ENCODE results near the gene PARP12.
A peak's percentile ranks its signal among the peaks of the same experiment; 100 is the strongest.
"Not testable (repeated sequence)": the region's sequence is repeated elsewhere in the genome, so short reads cannot be mapped to it uniquely, and the experiment has no call there.

Gene PARP12, protein sequence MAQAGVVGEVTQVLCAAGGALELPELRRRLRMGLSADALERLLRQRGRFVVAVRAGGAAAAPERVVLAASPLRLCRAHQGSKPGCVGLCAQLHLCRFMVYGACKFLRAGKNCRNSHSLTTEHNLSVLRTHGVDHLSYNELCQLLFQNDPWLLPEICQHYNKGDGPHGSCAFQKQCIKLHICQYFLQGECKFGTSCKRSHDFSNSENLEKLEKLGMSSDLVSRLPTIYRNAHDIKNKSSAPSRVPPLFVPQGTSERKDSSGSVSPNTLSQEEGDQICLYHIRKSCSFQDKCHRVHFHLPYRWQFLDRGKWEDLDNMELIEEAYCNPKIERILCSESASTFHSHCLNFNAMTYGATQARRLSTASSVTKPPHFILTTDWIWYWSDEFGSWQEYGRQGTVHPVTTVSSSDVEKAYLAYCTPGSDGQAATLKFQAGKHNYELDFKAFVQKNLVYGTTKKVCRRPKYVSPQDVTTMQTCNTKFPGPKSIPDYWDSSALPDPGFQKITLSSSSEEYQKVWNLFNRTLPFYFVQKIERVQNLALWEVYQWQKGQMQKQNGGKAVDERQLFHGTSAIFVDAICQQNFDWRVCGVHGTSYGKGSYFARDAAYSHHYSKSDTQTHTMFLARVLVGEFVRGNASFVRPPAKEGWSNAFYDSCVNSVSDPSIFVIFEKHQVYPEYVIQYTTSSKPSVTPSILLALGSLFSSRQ

DNA sequence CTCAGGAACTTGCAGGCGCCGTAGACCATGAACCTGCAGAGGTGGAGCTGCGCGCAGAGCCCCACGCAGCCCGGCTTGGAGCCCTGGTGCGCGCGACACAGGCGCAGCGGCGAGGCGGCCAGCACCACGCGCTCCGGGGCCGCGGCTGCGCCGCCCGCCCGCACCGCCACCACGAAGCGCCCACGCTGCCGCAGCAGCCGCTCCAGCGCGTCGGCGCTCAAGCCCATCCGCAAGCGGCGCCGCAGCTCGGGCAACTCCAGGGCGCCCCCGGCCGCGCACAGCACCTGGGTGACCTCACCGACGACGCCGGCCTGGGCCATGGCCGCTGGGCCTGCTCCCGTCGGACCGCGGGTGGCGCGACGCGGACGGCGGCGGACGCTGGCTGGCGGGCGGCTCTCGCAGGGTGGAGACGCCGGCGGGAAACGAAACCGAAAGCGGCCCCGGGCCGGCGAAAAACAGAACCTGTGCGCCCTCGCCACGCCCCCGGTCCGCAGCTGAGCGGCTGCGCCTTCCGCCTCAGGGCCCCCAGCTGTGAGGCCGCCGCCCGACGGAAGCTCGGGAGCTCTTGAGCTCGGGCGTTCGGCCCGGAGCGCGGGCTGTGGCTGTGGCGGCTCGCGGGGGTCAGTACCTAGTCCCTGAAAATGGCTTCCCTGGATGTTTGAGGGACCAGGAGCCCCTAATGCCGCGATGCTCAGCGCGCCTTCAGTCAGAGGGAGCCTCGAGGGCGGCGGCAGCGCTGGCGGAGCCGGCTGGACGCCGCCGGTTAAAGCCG lies at the start of gene PARP12:
Gene PARP12, minus strand, starts transcription at position 424 of the 772 bp plus-strand sequence. Its CDS starts 104 bp downstream, at position 320.
- DNase-seq: peak; percentile 89

DNA sequence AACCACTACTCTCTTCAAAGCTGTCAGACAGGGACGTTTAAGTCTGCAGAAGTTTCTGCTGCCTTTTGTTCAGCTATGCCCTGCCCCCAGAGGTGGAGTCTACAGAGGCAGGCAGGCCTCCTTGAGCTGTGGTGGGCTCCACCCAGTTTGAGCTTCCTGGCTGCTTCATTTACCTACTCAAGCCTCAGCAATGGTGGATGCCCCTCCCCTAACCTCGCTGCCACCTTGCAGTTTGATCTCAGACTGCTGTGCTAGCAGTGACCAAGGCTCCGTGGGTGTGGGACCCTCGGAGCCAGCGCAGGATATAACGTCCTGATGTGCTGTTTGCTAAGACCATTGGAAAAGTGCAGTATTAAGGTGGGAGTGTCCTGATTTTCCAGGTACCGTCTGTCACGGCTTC lies 46.0 kb upstream of the PARP12 start:
- DNase-seq: not testable (repeated sequence)

DNA sequence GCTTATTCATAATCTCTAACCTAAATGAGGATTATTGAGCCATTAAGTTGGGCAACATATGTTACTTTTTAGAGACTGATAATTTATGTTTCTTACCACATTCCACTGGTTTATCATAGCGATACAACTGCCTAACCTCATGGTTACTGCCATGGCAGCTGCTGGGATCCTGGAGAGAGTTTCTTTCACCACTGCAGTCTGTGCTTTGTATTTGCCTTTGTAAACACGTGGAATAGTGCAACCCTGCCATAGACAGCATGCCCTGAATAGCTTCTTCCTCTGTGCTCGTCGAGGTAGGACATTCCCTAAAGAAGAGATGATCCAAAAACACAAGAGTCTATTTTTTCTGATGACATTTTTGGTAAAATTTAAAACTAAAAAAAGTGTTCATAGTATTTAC lies 33.7 kb upstream of the PARP12 start:
- DNase-seq: no peak

DNA sequence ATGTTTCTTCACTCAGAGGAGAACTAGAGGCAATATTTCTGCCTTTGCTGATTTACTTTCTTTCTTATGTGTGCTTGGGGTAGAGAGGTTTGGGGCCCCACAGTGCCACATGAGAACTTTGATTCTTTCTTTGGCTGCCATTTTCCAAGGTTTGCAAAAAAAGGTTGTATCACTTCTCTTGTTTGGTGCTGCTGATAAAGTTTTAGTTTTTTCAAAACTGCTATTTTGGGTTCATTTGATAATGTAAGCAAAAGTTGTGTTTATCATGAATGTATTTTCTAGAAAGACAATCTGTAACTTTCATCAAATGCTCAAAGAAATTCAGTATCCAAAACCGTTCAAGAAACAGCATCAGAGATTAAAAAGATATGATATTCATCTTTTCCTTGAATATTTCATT lies 30.6 kb upstream of the PARP12 start:
- no peak for DNase-seq

DNA sequence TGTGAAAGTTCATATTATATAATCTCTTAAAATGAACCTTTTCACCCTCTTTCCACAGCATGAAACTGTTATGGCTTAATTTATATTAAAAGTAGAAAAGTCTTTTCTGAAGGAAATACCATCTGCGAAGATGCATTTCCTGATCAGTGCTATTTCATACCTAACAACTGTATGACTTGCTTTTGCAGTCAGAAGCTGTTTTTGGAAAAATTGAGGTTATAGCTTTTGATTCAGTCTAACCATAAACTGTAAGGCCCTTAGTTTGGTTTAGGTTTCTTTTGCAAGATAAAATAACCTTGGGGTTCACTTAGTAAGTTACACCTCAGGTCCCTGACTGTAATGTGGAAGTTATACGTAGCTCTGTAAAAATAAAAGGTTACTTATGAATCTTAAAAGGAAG lies 22.7 kb upstream of the PARP12 start:
- no peak for DNase-seq

DNA sequence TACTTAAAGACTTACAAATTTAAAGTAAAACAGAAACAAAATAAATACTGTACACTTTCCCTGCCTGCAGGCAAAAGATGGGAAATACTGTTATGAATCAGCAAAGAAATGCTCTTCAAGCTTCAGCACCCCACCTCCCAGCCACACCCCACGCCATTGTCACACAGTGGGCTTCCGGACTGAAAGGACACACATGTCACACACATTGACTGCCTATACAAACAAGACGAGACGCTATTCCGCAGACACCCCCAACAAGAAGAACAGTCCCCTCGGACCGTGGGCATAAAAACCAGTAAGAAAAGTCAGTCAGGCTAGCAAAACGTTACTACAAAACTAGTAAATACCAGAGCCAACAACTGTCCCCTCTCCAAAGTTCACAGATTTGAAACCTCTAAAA lies 22.2 kb upstream of the PARP12 start:
- peak; percentile 33 for DNase-seq

DNA sequence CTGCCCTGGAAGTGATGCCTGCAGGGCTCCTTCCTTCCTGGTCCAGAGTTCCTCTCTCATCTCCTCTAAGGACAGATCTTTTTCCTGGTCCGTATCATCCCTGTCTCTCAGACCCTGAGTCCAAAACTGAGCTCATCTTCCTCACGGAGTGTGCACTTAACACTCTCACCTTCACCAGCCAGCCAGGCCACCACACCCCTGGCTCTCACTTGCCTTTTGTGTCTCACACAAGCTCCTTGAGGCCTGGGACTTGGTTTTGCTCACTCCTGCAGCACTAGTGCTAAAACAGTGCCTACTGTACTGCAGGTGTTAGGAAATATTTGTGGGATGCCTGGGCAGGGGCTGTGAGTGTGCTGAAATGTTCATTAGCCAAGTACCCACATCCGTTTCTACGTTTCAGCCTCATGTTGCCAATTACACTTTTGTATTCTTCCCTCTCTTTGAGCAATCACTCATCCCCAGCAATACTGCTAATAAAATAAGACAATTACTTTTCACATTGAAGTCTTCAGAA lies 21.4 kb upstream of the PARP12 start:
- DNase-seq: peak; percentile 12

DNA sequence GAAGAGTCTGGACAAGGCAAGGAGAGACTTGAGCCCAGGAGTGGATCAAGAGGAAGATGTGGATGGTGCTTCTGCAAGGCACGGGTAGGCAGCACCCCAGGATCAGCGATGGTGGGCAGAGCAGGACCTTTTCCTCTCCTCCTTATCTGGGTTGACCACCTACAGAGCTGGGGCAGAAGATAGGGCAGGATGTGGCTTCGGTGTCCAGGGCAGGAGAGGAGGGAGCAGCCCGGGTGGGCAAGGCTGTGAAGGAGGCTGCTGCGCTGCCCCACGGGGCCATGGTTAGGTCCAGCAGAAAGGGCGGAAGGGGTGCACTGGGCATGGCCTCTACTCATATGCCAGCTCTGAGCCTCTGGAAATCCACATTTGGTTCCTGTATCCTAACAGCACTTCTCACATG lies 20.0 kb upstream of the PARP12 start:
- DNase-seq: no peak

DNA sequence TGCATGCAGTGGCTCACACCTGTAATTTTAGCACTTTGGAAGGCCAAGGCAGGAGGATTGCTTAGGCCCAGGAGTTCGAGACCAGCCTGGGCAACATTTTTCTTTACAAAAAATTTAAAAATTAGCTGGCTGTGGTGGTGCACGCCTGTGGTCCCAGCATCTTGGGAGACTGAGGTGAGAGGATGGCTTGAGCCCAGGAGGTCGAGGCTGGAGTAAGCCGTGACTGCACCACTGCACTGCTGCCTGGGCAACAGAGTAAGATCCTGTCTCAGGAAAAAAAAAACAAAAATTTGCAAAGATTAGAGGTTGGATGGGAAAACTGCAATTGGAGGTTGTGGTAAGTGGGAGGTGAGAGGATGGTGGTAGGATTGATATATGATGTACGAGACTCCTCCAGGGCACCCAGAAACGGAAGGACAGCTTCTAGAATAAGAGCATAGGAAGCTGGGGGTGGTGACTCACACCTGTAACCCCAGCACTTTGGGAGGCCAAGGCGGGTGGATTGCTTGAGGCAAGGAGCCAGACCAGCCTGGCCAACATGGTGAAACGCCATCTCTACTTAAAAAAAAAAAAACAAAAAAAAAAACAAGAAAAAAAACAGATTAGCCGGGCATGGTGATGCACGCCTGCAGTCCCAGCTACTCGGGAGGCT lies 19.1 kb upstream of the PARP12 start:
- no peak for DNase-seq

DNA sequence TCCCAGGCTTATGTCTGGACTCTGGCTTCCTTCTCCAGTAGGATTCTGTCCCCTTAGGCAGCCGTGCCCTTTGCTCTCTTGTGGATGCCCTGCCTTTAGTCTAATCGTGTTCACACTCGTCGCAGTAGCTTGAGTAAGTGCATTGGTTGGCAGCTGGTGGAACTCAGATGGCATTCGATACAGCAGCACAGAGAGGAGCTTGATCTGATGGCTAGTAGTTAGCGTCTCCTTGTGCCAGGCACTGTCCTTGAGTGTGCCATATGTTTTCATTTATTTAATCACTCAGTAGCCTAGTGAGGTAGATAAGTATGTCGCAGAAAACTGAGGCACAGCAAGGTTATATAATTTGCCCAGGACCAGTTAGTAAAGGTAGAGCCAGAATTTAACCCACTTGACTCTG lies 18.2 kb upstream of the PARP12 start:
- DNase-seq: no peak

DNA sequence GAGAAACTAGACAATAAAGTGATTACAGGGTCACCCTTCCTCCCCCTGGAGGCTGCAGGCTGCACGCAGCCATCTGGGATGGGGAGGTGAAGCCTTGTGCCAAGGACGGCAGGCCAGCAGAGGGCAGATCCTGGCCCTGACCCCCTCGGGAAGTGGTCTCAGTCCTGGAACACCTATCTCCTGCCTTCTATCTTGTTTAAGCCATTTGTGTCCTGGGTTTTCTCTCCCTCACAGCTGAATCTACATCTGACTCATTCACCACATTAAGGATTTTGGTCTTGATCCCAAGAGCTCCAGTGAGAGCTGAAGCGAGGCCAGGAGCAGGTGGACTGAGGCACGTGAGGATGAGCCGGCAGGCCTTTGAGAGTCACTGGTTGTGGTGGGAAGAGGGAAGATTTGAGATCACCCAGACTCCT lies 16.4 kb upstream of the PARP12 start:
- no peak for DNase-seq

DNA sequence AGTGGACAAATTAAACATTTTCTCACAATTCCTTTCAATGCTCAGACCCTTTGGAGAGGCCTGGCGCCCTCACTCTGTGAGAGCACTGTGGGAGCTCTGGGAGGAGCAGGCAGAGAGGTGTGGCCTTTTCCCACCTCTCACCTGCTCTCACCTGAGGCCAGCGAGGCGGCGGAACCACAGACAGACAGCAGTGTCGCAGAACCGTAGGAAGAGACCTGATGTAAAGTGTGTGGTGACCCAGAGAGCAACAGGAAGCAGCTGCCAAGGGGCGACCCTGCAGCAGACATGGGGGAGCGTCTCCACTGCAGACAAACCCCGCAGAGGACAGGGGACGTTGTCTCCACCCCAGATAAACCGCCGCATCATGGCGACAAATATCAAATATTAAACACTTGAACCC lies 15.6 kb upstream of the PARP12 start:
- DNase-seq: no peak

DNA sequence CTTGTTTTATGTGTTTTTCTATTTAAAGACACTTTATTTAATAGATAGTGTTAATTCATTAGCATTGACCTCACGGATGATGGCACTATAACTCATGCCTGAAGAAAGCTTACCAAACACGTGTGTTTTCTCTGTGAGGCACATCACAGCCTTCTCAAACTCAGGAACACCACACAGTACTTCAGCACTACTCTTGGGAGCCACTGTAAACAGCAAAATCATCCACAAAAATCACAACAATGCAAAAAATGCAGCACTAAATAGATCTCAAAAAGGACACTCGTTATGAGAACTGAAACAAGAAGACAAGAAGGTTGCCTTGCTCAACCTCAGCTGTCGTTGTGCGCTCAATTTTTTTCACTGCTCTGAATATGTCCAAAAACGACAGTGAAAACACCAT lies 12.0 kb upstream of the PARP12 start:
- no peak for DNase-seq

DNA sequence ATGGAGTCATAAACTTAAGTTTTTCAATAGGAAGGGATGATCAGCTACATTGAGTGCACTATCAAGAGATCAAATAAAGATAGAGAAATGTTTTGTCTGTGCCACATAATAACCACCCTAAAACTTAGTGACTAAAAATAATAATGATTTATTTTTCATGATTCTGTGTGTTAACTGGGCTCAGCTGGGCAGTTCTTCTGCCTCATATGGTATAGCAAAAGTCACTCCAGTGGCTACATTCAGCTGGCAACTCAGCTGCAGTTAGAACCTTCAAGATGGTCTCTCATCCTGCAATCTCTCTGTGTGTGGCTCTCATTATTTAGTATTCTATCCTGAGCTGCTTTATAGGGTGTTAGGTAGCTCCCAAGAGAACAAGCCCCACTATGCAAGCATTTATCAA lies 7.8 kb upstream of the PARP12 start:
- DNase-seq: no peak

DNA sequence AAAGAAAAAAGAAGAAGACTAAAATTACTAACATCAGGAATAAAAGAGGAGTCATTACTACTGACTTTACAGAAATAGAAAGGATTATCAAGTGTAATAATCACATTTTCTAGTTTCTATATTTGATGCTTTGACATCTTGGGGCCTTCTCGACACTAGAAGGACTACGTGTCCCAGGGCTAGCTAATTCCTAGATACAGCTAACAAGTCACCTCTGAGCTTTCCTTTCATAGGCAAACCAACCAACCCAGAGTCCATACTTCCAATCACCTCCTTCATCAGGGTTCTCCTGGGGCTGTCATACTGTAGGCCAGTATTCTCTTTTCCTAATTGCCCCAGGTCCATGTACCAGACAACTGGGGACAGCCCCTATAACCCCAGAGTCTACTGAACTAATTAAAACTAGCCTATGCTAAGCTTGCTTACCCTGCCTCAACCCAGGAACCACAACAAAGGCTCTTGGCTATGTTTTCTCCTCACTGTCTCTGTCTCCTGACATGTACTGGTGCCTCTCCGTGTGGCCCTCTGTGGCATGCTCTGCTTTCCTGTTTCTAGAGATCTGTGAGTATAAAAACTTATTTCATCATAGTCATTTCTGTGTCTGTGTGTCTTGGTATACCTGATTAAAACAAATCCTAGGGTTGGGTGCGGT lies 6.7 kb upstream of the PARP12 start:
- no peak for DNase-seq

DNA sequence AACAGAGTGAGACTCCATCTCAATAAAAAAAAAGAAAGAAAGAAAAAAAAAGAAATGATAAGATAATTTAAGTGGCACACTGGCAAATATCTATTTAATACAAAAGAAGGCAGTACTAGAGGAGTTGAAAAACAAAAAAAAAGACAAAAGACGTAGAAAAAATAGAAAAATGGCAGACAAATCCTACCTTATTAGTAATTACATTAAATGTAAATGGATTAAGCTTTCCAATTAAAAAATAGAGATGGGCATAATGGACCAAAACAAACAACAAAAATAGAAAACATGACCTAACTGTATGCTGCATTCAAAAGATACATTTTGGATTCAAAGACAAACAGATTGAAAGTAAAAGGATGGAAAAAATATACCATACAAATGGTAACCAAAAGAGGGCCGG lies 5.3 kb upstream of the PARP12 start:
- DNase-seq: no peak

DNA sequence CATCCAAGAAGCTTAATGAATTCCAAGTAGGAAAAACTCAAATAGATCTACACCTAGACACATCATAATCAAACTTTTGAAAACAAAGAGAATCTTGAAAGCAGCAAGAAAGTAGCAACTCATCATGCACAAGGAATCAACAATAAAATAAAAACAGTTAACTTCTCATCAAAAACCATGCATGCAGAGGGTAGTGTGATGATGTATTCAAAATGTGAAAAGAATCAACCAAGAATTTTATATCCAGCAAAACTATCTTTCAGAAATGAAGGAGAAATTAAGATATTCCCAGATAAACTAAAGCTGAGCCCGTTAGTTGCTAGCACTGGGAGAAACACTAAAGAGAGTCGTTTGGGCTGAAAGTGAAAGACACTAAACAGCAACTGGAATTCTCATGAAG lies 4.3 kb upstream of the PARP12 start:
- no peak for DNase-seq

DNA sequence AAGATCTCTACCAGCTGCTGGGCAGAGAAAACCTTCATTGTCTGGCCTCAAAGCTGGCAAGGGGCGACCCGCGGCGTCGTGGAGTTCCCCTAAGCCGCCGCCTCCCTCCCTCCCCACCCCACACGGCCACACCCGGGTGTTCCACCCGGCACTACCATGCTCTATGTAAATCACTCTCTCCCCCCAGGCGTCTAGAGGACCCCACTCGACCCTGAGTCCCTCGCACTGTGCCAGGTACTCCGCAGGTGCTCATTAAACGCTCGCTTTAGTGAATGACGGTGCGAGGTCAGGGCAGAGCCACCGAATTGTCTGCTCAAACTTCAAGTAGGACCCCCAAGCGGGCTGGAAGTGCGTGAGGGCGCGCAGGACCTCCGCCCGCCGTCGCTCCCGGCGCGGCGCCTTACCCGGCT lies 628 bp downstream of the PARP12 start:
- peak; percentile 69 for DNase-seq

DNA sequence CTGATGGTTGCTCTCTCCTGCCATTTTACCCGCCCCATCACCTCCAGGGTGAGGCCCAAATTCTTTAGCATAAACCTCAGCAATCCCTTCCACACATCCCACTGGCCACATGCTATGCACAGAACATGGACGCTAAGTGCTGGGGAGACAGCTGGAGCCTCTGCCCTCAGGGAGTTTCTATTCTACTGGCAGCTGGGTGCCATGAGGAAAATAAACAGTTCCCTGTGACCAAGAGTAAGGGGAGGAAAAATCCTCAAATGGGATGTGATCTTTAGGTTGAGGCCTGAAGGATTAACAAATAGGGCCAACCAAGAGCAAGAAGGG lies 1.2 kb downstream of the PARP12 start:
- no peak for DNase-seq

DNA sequence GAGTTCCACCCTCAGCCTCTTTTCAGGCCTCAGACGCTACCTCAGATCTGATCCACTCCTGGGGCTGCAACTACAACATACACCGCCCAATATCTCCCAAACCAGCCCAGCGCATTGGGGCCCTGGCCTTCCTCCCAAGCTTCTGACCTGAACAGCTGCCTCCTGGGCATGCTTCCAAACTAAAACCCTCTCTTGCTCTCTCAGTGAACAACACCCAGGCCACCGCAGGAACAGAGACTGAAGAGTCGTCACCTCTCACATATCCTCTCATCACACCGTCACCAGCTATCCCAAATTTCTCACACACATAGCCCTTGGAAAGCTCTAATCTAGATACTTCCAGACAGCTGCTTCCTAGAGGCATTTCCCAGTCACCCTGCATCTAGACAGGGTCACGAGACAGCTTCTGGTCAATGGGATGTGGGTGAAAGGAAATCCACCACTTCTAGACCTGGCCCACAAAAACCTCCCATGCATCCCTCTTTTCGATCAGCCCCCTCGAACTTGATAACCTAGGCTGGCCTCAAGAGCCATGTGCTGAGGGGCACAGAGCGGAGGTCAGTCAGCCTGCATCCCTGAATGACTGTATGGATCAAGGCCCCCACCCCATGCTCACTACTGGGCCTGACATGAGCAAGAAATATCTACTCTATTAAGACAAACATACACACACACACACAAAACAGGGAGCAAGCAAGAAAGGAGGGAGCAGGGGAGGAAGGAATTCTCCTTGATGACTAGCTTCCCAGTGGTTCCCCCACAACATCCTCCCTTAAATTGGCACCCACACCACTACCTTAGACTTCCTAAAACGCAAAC lies 1.8 kb downstream of the PARP12 start:
- DNase-seq: no peak

DNA sequence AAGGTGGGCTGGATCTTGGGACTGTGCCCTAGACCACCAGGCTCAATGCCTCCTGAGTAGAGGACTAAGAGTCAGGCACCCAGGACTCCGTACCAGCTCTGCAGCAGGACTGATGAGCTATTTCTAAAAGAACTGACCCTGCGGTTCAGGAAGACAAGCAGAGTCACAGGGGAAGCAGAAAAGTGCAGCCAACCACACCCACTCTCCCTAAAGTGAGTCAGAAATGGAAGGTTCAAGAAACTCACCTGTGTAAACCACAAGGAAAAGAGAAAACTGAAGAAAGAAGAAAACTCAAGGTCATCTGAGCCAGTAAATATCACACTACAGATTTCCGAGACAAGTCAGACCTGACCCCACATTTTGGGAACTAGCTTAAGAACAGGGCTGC lies 2.5 kb downstream of the PARP12 start:
- DNase-seq: no peak
